Gastroesophageal sphincter (tissue), 3 donors: ENCODE measurements around the gene SSH2.

Experiments
- CTCF ChIP-seq, 4 experiments: fragments of 200-600 bp in 2 of 4; fragments of 450-650 bp in 2 of 4; sonication (generic) in 1 of 4; IDR thresholded peaks; one replicate each; pipeline ENCODE4 v1.5.1; 2017 to 2019; ENCODE audit warnings: antibody characterized with exemption in 4 of 4, mild to moderate bottlenecking in 2 of 4, moderate library complexity in 2 of 4
- POLR2AphosphoS5 ChIP-seq: sonication (generic); formaldehyde crosslinking; IDR thresholded peaks from one replicate; pipeline ENCODE4 v1.6.1; 2017; ENCODE audit warnings: antibody characterized with exemption

- TF ChIP-seq CTCF (IDR thresholded peaks at IDR 0.05) = no peak
- TF ChIP-seq POLR2AphosphoS5 = no peak
These were observed 166.8 kb downstream of the SSH2 start for GRCh38 chr17:29763273-29763672.
